Esophagus squamous epithelium (tissue), 4 donors: ENCODE measurements around the gene KLHL35.

Source experiments
- POLR2A ChIP-seq, 4 donors: fragments of 450-650 bp; IDR thresholded peaks; one replicate each; pipeline ENCODE4 v1.6.1; 2017; ENCODE audit warnings: antibody characterized with exemption in 4 of 4, mild to moderate bottlenecking in 4 of 4, moderate library complexity in 3 of 4
- TF ChIP-seq, protein P1 (sequence below), 6 experiments: fragments of 450-650 bp in 4 of 6; fragments of 200-600 bp in 2 of 6; sonication (generic) in 2 of 6; IDR thresholded peaks; one replicate each; pipeline ENCODE4 v1.5.1; 2016 to 2019; ENCODE audit warnings: antibody characterized with exemption in 6 of 6, mild to moderate bottlenecking in 4 of 6, moderate library complexity in 4 of 6

- TF ChIP-seq, protein P1, sequence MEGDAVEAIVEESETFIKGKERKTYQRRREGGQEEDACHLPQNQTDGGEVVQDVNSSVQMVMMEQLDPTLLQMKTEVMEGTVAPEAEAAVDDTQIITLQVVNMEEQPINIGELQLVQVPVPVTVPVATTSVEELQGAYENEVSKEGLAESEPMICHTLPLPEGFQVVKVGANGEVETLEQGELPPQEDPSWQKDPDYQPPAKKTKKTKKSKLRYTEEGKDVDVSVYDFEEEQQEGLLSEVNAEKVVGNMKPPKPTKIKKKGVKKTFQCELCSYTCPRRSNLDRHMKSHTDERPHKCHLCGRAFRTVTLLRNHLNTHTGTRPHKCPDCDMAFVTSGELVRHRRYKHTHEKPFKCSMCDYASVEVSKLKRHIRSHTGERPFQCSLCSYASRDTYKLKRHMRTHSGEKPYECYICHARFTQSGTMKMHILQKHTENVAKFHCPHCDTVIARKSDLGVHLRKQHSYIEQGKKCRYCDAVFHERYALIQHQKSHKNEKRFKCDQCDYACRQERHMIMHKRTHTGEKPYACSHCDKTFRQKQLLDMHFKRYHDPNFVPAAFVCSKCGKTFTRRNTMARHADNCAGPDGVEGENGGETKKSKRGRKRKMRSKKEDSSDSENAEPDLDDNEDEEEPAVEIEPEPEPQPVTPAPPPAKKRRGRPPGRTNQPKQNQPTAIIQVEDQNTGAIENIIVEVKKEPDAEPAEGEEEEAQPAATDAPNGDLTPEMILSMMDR (IDR thresholded peaks at IDR 0.05): no peak
- TF ChIP-seq POLR2A (IDR thresholded peaks at IDR 0.05): no peak
These were observed 38.4 kb upstream of the KLHL35 start for GRCh38 chr11:75471176-75471973.
